NCI-H187 treated with DMSO at 0.1 percent for 48 hours (cell line): ENCODE results near the gene OTOL1.
"Not testable (repeated sequence)": the region's sequence is repeated elsewhere in the genome, so short reads cannot be mapped to it uniquely, and the experiment has no call there.

Source experiments
- DNase-seq: peaks from one replicate; lab custom pipeline; 2025; lab: John Stamatoyannopoulos, UW

The OTOL1 gene

DNA sequence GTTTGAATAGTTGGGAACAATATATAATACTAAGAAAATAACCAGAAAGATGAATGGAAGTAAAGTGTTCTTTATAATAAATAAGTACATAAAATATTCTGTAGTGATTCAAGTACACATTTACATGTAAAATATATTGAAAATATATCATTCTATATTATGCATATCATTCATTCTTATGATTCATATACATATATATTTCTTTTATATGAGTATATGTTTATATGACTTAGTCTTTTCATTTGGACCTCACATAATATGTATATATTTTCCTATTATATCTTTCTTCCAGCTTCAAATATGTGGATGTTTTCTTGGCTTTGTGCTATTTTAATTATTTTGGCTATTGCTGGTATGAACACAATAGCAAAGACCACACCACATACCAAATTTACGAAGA is at the start of gene OTOL1:
OTOL1 (plus strand) TSS at position 301 of the 400 bp plus-strand sequence; CDS start at position 301, 0 bp downstream.
- DNase-seq, result no peak

DNA sequence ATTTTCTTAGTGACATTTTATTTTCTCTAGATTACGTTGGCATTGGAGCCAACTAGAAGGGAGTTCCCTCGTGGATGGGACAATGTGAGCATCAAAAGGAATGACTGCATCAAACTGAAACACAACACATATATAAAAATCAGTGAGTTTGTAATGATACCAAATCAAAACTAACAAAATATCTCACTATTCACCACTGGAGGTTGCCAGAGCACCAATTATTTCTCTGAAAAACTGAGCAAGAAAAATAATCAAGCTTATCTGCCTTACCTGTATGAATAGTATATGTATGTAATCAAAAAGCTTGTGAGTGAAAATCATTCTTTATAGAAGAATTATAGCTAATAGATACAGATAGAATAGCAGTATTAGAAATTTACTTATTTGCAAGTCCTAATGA is 46.8 kb upstream of the OTOL1 start:
- DNase-seq, result no peak

DNA sequence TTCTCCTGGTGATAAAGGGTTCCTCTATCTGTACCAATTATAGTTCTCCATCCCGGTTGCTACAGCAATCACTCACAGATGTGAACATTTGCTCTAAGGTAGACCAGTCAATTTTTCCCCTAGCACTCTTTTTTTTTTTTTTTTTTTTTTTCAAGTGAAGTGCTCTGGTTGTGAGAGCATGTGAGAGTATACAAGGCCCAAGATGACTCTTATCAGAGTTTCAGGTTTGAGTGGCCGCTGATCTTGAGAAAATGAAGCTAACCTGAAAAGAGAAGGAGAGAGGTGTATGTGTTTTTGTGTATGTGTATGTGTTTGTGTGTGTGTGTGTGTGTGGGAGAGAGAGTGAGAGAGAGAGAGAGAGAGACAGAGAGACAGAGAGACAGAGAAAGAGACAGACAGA is 44.4 kb upstream of the OTOL1 start:
- no peak for DNase-seq

DNA sequence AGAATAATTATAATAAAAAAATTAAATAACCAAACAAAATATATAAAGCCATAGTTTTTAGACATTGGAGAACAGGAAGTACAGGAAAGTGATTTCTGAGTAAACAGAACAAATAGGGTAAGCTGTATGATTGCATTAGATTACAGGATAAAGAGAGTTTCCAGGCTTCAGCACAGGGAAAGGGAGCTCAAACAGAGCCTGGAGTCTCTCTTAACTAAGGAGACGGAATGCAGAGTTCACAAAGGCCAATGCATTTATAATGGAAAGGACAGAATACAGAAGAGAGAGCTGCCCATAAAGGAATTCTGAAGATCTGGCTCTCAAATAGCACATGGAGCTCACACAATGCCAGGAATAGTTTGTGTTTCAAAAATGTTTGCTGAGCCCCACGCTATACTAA is 42.0 kb upstream of the OTOL1 start:
- DNase-seq, result no peak

DNA sequence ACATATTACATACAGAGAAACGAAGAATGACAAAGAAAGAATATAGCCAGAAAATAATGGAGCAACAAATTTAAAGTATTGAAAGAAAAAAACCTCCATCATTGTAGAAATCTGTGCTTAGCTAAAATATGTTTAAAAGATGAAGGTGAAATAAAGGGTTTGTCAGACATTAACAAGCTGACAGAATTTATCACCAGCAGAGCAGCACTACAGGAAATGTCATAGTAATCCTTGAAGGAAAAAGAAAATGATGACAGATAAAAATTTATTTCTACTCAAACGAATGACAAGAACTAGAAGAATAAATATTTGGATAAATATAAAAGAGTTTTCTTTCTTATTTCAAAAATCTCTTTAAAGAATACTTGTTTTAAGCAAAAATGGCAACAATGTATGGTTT is 40.6 kb upstream of the OTOL1 start:
- DNase-seq, result no peak

DNA sequence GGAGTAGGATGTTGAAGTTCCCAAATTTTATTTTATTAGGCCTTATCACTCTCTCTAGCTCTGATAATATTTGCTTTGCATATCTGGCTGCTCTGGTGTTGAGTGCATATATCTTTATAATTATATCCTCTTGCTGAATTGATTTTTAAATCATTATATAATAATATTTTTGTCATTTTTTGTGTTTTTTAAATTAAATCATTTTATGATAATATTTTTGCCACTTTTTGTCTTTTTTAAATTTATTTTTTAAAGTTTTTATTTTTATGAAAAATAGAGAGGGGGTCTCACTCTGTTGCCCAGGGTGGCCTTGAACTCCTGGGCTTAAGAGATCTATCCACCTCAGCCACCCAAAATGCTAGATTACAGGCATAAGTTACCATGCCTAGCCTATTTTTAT is 34.5 kb upstream of the OTOL1 start:
- no peak for DNase-seq

DNA sequence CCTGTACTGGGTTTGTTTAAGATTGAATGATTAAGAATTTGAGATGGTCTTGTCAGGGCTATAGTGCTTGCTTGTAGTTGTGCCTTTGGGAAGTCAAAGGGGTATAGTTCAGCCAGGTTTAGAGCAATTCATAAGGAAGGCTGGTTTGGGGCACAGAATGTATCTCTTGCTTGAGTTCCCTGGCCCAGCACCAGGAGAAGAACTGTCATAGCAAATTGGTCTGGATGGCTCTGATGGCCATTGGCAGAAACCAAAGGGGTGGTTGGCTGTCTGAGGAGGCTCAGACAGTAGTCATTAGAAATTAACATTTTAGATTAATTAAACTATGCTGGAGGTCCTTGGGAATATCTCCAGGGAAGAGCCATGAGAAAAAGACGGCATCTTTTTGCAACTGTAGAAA is 25.4 kb upstream of the OTOL1 start:
- DNase-seq, result no peak

DNA sequence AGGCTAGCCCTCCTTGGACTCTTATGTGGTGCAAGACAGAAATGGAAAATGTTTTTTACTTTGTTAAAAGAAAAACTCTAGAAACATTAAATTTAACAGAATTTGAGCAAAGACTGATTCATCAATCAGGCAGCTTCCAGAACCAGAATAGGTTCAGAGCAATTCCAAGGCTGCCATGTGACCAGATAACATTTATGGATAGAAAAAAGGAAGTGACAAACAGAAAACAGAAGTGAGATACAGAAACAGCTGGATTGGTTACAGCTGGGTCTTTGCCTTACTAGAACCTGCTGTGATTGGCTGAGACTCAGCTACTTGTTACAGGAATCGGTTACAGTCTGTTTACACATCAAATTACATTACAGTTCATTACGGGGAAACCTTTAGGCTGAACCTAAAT is 22.5 kb upstream of the OTOL1 start:
- no peak for DNase-seq

DNA sequence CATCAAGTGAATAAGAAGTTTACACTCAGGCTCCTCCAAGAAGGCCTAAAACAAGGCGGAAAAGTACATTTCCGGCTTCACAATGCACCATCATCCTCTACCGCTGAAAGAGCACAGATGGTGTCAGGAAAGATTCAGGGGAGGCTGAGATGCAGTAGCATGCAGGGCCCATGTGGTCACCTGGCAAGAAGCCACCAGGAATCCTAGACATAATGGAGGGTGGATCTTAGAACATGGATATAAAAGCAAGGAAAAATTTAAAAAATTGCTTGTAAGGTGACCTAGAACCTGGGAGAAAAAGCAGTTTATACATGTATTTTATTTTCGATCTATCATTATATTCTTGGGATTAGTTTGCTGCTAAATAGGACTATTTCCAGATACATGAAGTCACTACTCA is 21.9 kb upstream of the OTOL1 start:
- DNase-seq, result no peak

DNA sequence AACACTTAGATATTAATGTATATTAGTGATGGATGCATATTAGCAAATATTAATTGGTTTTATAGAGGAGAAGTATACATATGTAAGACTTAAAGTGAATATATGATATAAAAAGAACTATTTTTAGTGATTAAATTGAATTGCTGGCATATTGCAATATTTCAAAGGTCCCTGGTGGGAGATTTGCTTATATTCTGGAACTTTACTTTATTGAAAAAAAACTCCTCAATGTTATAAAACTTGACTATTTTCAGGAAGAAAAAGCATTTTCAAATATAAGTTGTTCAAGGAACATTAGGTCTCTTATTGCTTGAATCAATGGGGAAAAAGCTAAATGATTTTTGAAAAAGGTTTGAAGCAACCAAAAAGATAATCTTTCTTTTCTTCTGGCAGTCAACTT is 21.4 kb upstream of the OTOL1 start:
- DNase-seq, result no peak

DNA sequence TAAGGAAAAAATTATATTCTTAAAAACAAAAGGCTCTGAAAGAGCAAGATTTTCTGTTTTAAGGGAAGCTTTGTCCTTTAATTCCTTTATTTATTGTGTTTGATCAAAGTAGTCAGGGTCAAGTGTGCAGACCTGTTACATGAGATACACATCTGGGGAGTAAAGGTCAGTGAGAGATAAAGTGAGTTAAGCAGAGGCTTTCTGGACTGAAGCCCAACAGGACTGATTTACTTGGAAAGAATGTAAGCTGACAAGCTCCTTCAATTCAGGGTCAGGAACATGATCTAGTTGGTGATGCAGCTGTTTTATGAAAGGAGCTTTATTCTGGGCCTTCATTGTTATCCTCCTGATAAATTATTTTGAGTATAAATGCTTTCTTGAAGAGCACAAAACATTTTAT is 20.7 kb upstream of the OTOL1 start:
- DNase-seq, result no peak

DNA sequence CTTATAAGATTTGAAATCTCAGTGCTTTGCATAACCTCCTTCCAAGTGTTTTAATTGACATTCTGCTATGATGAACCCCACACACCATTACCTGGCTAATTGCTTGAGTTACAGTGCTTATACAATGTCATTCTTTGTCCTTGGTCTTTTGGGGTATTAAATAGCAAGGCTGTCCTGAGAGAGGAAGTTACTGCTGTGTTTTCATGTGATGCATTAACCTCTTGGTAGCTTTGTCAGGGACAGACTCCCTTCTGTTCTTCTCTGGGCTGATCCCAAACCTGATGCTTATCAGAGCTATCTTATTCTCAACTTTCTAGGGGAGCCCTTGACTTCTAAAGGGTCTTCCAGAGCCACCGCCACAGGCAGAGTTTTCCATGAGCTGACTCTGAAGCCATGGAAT is 12.4 kb upstream of the OTOL1 start:
- no peak for DNase-seq

DNA sequence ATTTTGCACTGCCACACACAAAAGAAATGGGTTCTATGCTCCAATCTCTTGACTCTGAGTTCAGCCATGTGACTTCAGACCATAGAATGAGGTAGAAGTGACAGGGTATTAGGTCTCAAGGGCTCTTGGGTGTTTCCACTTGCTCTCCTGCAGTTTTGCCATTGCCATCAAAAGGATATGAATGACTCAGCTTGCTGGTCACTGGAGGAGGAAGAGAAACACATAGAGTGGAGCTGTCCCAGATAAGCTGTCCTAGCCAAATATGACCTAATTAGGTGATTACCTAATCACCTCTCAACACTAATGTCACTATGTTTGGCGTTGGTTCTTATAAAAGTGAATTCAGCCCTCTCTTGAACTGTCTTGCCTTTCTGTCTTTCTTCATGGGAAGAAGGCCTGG is 8.3 kb upstream of the OTOL1 start:
- not testable (repeated sequence) for DNase-seq

DNA sequence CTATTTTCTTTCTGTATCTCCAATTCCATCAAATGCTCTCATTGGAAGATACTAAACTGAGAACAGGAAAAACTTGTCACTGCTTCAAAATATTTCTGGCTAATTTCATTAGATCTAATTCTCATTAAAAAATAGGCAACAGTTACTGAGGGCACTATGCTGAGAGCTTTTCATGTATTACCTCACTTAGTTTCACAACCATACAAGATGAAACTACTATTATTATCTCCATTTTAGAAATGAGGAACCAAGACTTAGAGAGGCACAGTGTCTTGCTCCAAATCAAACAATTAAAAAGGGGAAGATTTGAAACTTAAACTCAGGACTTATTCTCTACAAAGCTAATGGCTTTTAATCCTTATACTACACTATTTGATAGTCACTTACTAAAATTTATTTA is 7.2 kb upstream of the OTOL1 start:
- DNase-seq, result no peak

DNA sequence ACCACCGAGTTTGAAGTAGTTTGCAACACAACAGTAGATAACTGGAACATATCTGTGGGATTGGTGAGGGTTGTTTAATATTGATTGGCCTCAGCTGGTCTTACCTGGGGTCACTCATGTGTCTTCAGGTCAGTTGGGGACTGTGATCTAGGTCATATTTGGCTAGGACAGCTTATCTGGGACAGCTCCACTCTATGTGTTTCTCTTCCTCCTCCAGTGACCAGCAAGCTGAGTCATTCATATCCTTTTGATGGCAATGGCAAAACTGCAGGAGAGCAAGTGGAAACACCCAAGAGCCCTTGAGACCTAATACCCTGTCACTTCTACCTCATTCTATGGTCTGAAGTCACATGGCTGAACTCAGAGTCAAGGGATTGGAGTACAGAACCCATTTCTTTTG is 5.8 kb upstream of the OTOL1 start:
- not testable (repeated sequence) for DNase-seq

DNA sequence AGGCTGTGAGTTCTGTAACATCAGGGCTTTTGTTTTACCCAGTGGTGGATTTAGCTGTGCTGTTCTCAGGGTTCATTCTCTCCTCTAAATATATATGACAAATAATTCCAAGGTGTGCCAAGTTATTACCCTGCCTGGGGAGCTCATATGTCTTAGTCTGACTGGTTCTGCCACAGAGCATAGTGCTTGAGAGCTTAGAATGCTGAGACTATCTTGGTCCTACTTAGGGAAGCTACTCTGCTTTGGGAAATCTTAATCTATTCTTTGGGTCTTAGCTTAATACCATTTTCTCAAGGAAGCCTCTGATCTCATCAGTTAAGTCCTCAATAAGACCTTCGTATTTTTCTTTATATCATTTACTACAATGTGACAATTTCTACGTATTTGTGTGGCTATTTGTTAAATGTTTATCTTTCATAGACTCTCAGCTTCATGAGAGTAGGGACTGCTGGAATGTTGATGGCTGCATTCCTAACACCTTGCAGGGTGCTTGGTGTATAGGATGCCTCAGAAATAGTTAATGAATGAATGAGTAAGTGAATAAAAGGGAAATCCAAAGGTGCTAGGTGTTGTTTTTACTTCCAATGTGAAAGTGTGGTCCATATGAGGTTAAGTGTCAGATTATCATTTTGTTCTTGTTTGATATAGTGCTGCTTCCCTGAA is 1.8 kb downstream of the OTOL1 start:
- DNase-seq, result no peak

DNA sequence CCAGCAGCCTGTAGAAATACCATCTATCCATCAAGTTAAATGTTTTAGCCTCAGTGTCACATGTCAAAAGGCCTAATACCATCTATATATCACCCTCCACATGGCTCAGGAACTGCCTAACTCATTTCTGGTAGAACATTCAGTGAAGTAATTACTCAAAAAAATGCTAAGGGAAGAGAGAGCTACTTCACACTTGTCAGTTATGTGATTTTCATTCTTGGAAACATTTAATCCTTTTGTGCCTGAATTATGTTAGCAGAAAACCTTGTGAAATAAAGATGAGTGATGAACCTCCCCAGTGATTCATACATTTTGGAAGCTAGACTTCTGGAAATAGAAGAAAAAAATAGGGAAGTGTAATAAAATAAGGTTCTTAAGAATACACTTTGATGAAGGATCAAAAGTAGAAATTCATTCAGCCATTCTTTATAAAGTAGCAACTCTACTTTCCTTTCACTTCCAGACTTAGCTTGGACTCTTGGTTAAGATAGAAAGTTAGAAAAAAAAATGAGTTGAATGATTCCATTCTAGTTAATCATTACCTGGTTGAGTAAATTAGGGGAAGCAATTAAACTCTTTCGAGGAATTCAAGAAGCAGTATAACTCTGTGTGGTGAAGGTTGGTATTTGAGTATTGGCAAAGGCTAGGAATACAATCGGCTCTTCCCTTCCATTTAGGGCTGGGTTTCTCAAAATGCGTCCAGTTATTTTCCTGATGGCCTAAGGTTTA is 3.6 kb downstream of the OTOL1 start:
- no peak for DNase-seq

DNA sequence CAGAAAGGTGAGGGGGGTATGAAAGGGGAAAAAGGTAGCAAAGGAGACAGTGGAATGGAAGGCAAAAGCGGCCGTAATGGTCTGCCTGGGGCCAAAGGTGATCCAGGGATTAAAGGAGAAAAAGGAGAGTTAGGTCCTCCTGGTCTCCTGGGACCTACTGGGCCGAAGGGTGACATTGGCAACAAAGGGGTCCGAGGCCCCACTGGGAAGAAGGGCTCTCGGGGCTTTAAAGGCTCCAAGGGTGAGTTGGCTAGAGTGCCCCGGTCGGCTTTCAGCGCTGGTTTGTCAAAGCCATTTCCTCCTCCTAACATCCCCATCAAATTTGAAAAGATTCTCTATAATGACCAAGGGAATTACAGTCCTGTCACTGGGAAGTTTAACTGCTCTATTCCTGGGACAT is 6.7 kb downstream of the OTOL1 start:
- DNase-seq, result no peak

DNA sequence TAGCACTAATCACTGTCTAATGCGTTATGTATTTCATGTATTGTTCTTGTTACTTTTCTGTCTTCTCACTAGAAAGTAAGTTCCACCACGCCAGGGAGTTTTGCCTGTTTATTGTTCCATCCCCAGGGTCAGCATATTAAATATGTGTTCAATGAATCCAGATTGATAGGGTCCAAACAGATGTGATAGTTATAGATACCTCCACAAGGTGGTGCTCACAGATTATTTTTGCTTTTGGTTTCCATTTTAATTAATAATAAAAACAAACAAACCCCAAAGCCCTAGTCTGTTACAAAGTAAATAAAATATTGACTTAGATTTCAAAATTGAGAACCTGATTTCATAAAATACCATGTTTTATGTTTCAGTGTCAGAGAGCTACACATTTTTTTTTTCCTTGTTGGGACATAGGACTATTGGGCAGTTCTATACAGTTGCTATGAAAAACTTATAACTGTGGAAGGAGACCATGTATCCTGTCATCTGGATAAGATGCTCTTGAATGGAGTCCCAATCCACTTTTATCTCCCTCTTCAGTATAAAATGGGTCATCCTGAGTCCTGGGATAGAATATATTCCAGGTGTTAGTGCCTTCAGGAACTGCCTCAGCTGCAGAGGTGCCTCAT is 12.4 kb downstream of the OTOL1 start:
- DNase-seq, result no peak

DNA sequence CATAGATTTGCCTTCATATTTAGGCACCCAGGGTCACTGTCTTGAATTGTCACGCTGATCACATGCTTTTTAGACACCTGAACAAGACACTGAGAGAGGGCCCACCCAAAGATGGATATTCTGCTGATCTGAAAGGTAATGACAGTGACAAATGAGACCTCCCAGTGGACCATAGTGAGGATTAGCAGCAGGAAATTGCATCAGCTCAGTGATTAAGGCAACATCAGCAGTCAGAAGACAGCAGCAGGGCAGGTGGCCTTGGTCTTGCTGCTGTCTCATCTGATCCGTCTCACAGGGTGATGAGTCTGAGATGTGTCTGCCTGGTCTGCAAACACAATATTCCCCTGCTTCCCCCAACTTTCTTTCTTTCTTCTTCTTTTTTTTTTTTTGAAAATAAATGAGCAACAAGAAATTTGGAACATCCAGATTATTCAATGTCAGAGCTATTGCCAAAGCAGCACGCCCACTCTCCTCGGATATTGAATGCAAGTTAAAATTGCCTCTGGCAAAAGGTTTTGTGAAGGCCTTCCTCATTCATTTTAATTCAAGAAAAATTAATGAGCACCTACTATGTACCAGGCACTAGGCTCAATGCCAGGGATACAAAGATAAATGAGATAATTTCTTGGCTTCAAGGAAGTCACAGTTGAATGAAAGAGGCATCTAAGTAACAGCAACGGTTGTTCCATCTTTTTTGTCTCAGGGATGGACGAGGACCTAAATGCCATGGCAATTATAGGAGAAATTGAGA is 14.1 kb downstream of the OTOL1 start:
- no peak for DNase-seq

DNA sequence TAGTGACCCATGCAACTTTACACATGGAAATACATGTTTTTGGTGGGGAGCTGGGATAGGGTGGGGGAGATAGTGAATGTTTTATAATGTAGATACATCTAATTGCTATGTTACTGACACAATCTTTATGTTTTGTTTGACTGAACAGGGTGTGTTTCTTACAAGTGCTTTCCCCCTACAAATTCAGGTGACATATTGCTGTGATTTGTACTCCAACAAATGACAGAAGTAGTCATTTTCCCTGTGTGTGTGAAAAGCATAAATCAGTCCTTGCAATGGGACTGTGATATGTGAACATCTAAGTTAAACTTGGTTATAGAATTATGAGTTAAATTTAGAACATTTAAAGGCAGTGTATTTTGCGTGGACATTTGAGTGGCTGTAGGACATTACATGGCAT is 27.3 kb downstream of the OTOL1 start:
- no peak for DNase-seq

DNA sequence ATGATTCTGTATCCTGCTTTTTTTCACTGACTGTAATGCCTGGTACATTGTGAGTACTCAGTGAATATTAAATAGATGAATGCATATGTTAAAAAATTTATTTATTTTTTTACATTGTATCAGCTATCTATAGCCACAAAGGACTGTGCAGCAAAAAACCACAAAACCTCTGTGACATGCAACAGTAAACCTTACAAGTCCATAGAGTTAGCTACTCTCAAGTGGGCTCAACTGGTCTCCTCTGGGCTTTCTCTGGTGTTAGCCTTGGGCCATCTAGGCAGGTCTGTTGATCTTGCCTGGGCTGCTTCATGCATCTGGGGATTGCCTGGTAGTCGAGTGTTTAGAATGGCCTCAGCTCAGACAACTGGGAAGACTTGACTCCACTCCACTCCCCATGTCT is 35.3 kb downstream of the OTOL1 start:
- no peak for DNase-seq

DNA sequence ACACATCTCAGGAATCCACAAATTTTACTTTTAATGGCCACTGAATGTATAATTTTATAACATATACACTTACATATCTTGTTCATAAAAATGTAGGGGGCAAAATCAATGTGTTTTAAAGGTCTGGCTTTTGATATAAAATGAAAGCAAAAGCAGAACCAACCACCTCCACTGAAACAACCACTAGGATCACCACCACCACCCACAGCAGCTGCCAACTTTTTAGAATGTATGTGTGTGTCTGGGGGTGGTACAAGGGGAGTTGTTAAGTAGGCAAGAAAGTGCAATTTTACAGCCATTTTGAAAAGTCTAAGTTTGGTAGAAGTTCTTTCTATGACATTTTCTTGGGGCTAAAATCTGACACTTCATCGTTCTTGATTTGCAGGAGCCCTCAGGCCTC is 44.0 kb downstream of the OTOL1 start:
- DNase-seq, result no peak
